H4 (cell line): Measurements from ENCODE around the gene DVL2. TPM values are rescaled to one million over a fixed set of nuclear protein-coding genes. Genes with fewer than 3 reads are reported as not detected.
A peak's percentile ranks its signal among the peaks of the same experiment; 100 is the strongest.

Source experiments
- DNase-seq: peaks from one replicate; pipeline ENCODE4 v3.0.0-alpha.2; 2015; ENCODE audit warnings: low spot score
- total RNA-seq: library from RNA; depleted of rRNA; stranded (reverse); fragments of >200 nt; shearing (Covaris generic); gene quantifications from 2 replicates; pipeline ENCODE4 v1.2.3, GENCODE V29; 2014

DVL2 gene
- total RNA-seq, 1 experiment from 2014 or later: 24.8 TPM

GRCh38 chr17:7238420-7239090 lies 4.2 kb upstream of the DVL2 start:
- DNase-seq: no peak

- no peak for DNase-seq
Measured at GRCh38 chr17:7237761-7238419, 3.6 kb upstream of the DVL2 start.

GRCh38 chr17:7237266-7237760 lies 3.0 kb upstream of the DVL2 start:
- no peak for DNase-seq

- no peak for DNase-seq
Measured at GRCh38 chr17:7236808-7237207, 2.5 kb upstream of the DVL2 start.

GRCh38 chr17:7235693-7236665 lies 1.7 kb upstream of the DVL2 start:
- DNase-seq: no peak

GRCh38 chr17:7233701-7234082 lies 625 bp downstream of the DVL2 start:
- DNase-seq: no peak

GRCh38 chr17:7232114-7232513 lies 2.2 kb downstream of the DVL2 start:
- no peak for DNase-seq

- DNase-seq: no peak
Measured at GRCh38 chr17:7229504-7229903, 4.8 kb downstream of the DVL2 start.

- DNase-seq: no peak
Measured at GRCh38 chr17:7228920-7229319, 5.4 kb downstream of the DVL2 start.

- no peak for DNase-seq
Measured at GRCh38 chr17:7226721-7227710, 7.3 kb downstream of the DVL2 start.

GRCh38 chr17:7225711-7226331 lies 8.5 kb downstream of the DVL2 start:
- no peak for DNase-seq

- no peak for DNase-seq
Measured at GRCh38 chr17:7224661-7225111, 9.6 kb downstream of the DVL2 start.

- DNase-seq: no peak
Measured at GRCh38 chr17:7224110-7224509, 10.2 kb downstream of the DVL2 start.

- DNase-seq: no peak
Measured at GRCh38 chr17:7223375-7223774, 10.9 kb downstream of the DVL2 start.

- no peak for DNase-seq
Measured at GRCh38 chr17:7222972-7223292, 11.4 kb downstream of the DVL2 start.

- no peak for DNase-seq
Measured at GRCh38 chr17:7222093-7222971, 12.0 kb downstream of the DVL2 start.

GRCh38 chr17:7221278-7222092 lies 12.8 kb downstream of the DVL2 start:
- no peak for DNase-seq

- DNase-seq: peak; percentile 63
Measured at GRCh38 chr17:7220593-7221277, 13.6 kb downstream of the DVL2 start.
